Thoracic aorta (tissue), 2 donors: ENCODE measurements around the gene S100A12. TPM values are rescaled to one million over a fixed set of nuclear protein-coding genes. Genes with fewer than 3 reads are reported as not detected.

Source experiments
- ATAC-seq: fragments of 150-250 bp; one replicate; pipeline ENCODE4 v1.8.0; 2017; ENCODE audit warnings: low read depth; ENCODE audit not compliant: insufficient number of reproducible peaks, low FRiP score
- DNase-seq: peaks from one replicate; pipeline ENCODE4 v3.0.0-alpha.2; 2020; ENCODE audit warnings: low spot score
- H3K27ac ChIP-seq, 2 donors: fragments of 200-600 bp; sonication (generic); 1 replicate in 1 of 2; 2 replicates in 1 of 2; pipeline ENCODE4 v1.5.1; 2016; ENCODE audit warnings: mild to moderate bottlenecking in 2 of 2, moderate library complexity in 2 of 2
- H3K27me3 ChIP-seq: fragments of 200-600 bp; sonication (generic); replicated peaks from 2 replicates; pipeline ENCODE4 v1.6.0; 2016; ENCODE audit warnings: mild to moderate bottlenecking; ENCODE audit not compliant: insufficient read depth
- H3K36me3 ChIP-seq: fragments of 200-600 bp; sonication (generic); one replicate; pipeline ENCODE4 v1.5.1; 2016
- H3K4me1 ChIP-seq, 2 donors: fragments of 200-600 bp; sonication (generic); 1 replicate in 1 of 2; 2 replicates in 1 of 2; pipeline versions ENCODE4 v1.5.1 to v1.6.0; 2016; ENCODE audit warnings: low read depth in 2 of 2, mild to moderate bottlenecking in 1 of 2; ENCODE audit not compliant: control insufficient read depth in 1 of 2
- H3K4me3 ChIP-seq: fragments of 200-600 bp; sonication (generic); 2 replicates; pipeline ENCODE4 v1.5.1; 2016; ENCODE audit warnings: mild to moderate bottlenecking
- H3K9me3 ChIP-seq: fragments of 200-600 bp; sonication (generic); 2 replicates; pipeline ENCODE4 v1.5.1; 2016
- total RNA-seq, 2 donors: library from RNA; depleted of rRNA; stranded (reverse); fragments of >200 nt; gene quantifications; one replicate each; pipeline versions ENCODE4 v1.1.0 to v1.2.3, GENCODE V29; 2016
- TF ChIP-seq, protein P1 (sequence below): fragments of 200-600 bp; sonication (generic); IDR thresholded peaks from one replicate; pipeline ENCODE4 v1.5.1; 2019; ENCODE audit warnings: antibody characterized with exemption

S100A12 gene
- total RNA-seq, 2 donors from 2014 or later = 22.5 TPM; not detected in 1

DNA sequence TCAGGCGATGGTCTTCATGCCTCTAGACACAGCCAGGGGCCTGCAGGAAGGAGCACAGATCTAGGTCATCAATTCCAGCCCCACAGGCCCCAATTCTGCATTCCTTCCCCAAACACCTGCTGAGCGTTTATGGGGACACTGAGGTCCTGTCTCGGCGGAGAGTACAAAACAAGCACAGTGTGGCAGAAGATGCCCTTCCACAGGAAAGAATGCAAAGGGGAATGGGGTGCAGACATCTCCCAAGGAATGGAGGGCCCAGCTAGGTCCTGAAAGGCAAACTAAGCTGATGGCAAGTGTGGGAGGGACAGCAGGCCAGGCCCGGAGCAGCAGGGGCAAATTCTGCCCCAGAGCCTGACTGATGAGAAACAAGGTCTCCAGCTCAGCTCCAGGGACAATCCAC, 19.0 kb upstream of the S100A12 start:
- Histone ChIP-seq H3K27ac (no peak overlapping the region), H3K36me3 (no peaks in the 10 kb centered on the region), H3K4me3 (no peak overlapping the region), H3K27me3 (no peaks in the 10 kb centered on the region), H3K4me1 (no peaks in the 10 kb centered on the region), H3K9me3 (no peaks in the 10 kb centered on the region)
- TF ChIP-seq, protein P1, sequence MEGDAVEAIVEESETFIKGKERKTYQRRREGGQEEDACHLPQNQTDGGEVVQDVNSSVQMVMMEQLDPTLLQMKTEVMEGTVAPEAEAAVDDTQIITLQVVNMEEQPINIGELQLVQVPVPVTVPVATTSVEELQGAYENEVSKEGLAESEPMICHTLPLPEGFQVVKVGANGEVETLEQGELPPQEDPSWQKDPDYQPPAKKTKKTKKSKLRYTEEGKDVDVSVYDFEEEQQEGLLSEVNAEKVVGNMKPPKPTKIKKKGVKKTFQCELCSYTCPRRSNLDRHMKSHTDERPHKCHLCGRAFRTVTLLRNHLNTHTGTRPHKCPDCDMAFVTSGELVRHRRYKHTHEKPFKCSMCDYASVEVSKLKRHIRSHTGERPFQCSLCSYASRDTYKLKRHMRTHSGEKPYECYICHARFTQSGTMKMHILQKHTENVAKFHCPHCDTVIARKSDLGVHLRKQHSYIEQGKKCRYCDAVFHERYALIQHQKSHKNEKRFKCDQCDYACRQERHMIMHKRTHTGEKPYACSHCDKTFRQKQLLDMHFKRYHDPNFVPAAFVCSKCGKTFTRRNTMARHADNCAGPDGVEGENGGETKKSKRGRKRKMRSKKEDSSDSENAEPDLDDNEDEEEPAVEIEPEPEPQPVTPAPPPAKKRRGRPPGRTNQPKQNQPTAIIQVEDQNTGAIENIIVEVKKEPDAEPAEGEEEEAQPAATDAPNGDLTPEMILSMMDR = no peak
- DNase-seq (no peak), ATAC-seq (no peak)

DNA sequence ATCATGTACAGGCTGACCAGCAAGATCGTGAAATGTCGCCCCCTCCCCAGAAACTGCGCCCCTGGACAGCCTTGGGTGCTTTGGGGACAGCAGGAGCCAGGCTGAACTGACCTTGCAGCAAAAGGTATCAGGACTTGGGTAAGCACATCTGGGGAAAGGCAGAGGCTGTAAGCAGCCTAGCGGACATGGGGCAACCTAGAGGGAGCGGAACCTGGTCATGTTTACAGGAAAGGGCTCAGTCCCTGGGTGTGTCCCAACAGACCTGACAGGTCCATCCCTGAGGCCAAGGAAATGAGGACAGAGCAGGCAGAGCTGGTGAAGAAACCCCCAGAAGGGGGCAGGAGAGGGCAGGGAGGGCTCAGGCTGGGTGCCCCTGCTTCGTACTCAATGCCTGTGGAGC, 18.5 kb upstream of the S100A12 start:
- TF ChIP-seq, protein P1 = no peak
- no peak for ATAC-seq
- no peak overlapping the region for H3K27ac ChIP-seq

DNA sequence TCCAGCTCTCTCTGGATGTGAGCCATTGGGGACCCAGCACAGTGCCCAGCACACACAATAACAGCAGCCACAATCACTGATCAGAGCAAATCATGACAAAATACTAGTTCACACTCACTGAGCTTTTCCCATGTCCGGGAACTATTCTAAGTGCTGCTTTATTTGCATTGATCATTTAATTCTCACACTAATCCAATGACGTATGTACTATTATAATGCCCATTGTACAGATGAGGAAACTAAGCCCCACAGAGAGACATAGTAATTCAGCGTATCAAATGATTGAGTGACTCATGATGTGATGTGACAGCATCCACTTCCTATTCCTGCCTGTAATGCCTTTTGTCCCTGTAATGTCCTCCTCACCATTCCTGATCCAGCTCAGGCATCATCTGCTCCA, 17.4 kb upstream of the S100A12 start:
- Histone ChIP-seq H3K27ac (no peak overlapping the region), H3K4me3 (no peak overlapping the region), H3K27me3 (no peaks in the 10 kb centered on the region), H3K36me3 (no peaks in the 10 kb centered on the region), H3K4me1 (no peaks in the 10 kb centered on the region), H3K9me3 (no peaks in the 10 kb centered on the region)
- DNase-seq (no peak), ATAC-seq (no peak)
- TF ChIP-seq, protein P1 = no peak

More for the DNA sequence above, 18.5 kb upstream of the S100A12 start:
- Histone ChIP-seq H3K4me1 (no peaks in the 10 kb centered on the region), H3K36me3 (no peaks in the 10 kb centered on the region), H3K4me3 (no peak overlapping the region), H3K27me3 (no peaks in the 10 kb centered on the region), H3K9me3 (no peaks in the 10 kb centered on the region)
- DNase-seq = no peak

DNA sequence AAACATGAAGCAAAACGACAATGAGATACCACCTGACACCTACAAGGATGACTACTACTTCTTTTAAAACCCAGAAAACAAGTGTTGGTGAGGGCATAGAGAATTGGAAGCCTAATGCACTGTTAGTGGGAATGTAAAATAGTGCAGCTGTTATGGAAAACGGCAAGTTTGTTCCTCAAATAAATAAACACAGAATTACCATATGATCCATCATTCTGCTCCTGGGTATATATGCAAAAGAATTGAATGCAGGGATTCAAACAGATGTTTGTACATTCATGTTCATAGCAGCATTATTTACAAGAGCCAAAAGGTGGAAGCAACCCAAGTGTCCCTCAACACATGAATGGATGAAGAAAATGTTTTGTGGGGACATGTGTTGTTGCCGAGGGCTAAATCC, 16.8 kb upstream of the S100A12 start:
- DNase-seq = no peak
- Histone ChIP-seq H3K4me1 (no peaks in the 10 kb centered on the region), H3K36me3 (no peaks in the 10 kb centered on the region), H3K27ac (no peak overlapping the region), H3K27me3 (no peaks in the 10 kb centered on the region), H3K4me3 (no peak overlapping the region), H3K9me3 (no peaks in the 10 kb centered on the region)
- ATAC-seq = no peak
- TF ChIP-seq, protein P1 = no peak

DNA sequence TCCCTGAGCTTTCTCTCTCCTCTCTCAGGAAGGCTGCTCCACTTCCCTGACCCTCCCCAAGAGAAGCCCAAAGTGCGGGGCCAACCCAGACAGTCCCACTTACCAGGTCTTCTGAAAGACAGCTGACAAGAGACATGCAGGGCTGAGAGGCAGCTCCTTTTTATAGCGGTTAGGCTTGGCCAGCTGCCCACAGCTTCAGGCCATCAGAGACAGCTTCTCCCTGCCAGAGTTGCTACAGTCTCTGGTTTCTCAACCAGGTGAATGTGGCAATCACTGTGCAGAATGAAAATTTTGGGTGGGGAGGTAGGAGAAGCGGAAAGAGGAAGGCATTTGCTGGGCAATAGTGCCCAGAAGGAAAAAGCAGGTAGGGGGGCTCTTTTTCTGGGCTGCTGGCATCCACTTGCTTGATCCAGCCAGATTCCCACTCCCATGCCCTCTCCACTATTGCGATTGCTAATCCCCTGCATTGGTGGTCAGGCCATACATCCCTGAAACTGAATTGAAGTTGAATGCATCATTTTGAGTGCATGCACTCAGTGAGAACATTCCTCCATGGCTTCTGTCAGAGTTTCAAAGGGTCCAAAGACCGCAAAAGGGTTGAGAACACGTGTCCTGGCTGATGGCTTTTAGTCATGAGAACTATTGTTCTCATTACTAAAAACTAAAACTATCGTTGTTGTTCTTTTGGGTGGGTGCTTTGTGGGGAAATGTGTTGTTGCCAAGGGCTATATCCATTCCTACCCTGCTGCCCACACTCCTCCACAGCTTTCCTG, 15.7 kb upstream of the S100A12 start, which contains the start of gene S100A8:
Gene S100A8 (minus strand): TSS at position 136 of the 773 bp plus-strand sequence. CDS start 538 bp downstream, outside the sequence.
- no peaks in the 10 kb centered on the region for H3K36me3 ChIP-seq
- no peak for ATAC-seq
- H3K4me3 ChIP-seq = no peak within 1 kb of the TSS
- H3K9me3 ChIP-seq = no peaks in the 10 kb centered on the region
- no peaks in the 10 kb centered on the region for H3K27me3 ChIP-seq
- H3K4me1 ChIP-seq = no peaks in the 10 kb centered on the region
- H3K27ac ChIP-seq = no peak within 1 kb of the TSS
- TF ChIP-seq, protein P1 = no peak
- DNase-seq = no peak
